Uterus (tissue), 4 donors: ENCODE data around the gene WNK1. TPM values are rescaled to one million over a fixed set of nuclear protein-coding genes. Genes with fewer than 3 reads are reported as not detected.

Source experiments
- DNase-seq, 2 donors: peaks; one replicate each; pipeline ENCODE4 v3.0.0-alpha.2; 2019 to 2020
- H3K27ac ChIP-seq, 2 donors: fragments of 200-600 bp; sonication (generic); 1 replicate in 1 of 2; 2 replicates in 1 of 2; pipeline ENCODE4 v1.5.1; 2016 to 2018
- H3K27me3 ChIP-seq, 2 donors: fragments of 200-600 bp; sonication (generic); one replicate each; pipeline ENCODE4 v1.5.1; 2018 to 2019; ENCODE audit warnings: control low read depth in 1 of 2
- H3K36me3 ChIP-seq, 2 donors: fragments of 200-600 bp; sonication (generic); one replicate each; pipeline ENCODE4 v1.5.1; 2019; ENCODE audit warnings: control low read depth in 1 of 2
- H3K4me1 ChIP-seq, 2 donors: fragments of 200-600 bp; sonication (generic); one replicate each; pipeline ENCODE4 v1.5.1; 2018 to 2019; ENCODE audit warnings: control low read depth in 1 of 2
- H3K4me3 ChIP-seq, 2 donors: fragments of 200-600 bp; sonication (generic); 1 replicate in 1 of 2; 2 replicates in 1 of 2; pipeline ENCODE4 v1.5.1; 2018 to 2019; ENCODE audit warnings: mild to moderate bottlenecking in 1 of 2
- H3K9me3 ChIP-seq, 2 donors: fragments of 200-600 bp; sonication (generic); one replicate each; pipeline ENCODE4 v1.5.1; 2019; ENCODE audit warnings: control low read depth in 1 of 2
- POLR2A ChIP-seq, 2 donors: fragments of 450-650 bp; IDR thresholded peaks; one replicate each; pipeline ENCODE4 v1.6.1; 2016; ENCODE audit warnings: antibody characterized with exemption in 2 of 2, mild to moderate bottlenecking in 1 of 2, moderate library complexity in 1 of 2
- intact Hi-C: fragments of 100-400 bp; cut with DNase I; formaldehyde crosslinking; loops from one replicate; pipeline ENCODE4 v1.15.1; 2023; ENCODE audit warnings: low total_unique reads
- total RNA-seq, 4 donors: library from RNA; depleted of rRNA in 3 of 4; stranded (reverse); fragments of >200 nt in 3 of 4; gene quantifications; one replicate each; pipeline versions ENCODE4 v1.1.0 to v1.2.4, GENCODE V29; 2014 to 2023
- TF ChIP-seq, protein P1 (sequence below), 4 experiments: fragments of 200-600 bp in 2 of 4; fragments of 450-650 bp in 2 of 4; sonication (generic) in 2 of 4; IDR thresholded peaks; one replicate each; pipeline ENCODE4 v1.5.1; 2016 to 2019; ENCODE audit warnings: antibody characterized with exemption in 4 of 4, mild to moderate bottlenecking in 2 of 4, moderate library complexity in 1 of 4
- donor health status: DM: yes; HTN: yes; CAD: no.

WNK1 gene
- total RNA-seq, 4 donors from 2014 or later: 57.1 to 208 (median 81.0) TPM

DNA sequence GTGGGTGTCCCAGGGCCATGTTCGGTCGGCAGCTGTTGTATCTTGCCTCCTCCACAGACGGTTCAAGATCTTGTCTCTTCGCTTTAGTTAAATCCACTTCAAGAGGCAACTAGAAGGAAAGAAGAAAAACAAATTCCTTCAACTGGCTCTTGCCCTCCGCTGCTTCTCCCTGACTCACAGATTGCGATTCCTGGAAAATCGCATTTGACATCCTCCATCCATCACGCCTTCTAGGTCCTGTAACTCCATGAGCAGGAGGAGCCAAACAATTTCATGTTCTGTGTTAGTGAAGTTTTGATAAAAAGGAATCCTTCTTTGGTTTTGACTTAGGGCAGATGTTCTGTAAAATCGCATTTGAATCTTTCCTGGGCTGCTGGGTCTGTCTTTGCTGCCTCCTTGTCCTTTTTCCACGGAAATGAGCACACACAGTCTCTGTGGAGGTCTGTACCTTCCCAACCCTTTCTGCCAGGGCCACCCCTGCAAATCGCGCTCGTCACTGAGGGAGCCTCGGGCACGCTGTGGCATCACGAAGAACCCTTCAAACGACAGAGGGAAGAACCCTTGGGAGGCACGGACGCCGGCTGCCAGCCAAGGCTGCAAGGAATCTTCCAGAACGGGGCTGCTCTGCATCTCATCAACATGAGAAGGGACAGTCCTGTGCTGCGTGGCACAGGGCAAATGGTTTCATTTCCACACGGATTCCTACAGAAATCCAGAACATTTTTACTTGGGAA is 164.5 kb downstream of the WNK1 start:
- TF ChIP-seq, protein P1, sequence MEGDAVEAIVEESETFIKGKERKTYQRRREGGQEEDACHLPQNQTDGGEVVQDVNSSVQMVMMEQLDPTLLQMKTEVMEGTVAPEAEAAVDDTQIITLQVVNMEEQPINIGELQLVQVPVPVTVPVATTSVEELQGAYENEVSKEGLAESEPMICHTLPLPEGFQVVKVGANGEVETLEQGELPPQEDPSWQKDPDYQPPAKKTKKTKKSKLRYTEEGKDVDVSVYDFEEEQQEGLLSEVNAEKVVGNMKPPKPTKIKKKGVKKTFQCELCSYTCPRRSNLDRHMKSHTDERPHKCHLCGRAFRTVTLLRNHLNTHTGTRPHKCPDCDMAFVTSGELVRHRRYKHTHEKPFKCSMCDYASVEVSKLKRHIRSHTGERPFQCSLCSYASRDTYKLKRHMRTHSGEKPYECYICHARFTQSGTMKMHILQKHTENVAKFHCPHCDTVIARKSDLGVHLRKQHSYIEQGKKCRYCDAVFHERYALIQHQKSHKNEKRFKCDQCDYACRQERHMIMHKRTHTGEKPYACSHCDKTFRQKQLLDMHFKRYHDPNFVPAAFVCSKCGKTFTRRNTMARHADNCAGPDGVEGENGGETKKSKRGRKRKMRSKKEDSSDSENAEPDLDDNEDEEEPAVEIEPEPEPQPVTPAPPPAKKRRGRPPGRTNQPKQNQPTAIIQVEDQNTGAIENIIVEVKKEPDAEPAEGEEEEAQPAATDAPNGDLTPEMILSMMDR (IDR thresholded peaks at IDR 0.05): no peak
- TF ChIP-seq POLR2A (IDR thresholded peaks at IDR 0.05): no peak
- Histone ChIP-seq H3K36me3 (no peaks in the 10 kb centered on the region), H3K9me3 (no peaks in the 10 kb centered on the region), H3K27ac (no peak overlapping the region), H3K4me1 (no peaks in the 10 kb centered on the region), H3K27me3 (no peaks in the 10 kb centered on the region), H3K4me3 (no peak overlapping the region)
- intact Hi-C loops: no loop called here
- DNase-seq: no peak

DNA sequence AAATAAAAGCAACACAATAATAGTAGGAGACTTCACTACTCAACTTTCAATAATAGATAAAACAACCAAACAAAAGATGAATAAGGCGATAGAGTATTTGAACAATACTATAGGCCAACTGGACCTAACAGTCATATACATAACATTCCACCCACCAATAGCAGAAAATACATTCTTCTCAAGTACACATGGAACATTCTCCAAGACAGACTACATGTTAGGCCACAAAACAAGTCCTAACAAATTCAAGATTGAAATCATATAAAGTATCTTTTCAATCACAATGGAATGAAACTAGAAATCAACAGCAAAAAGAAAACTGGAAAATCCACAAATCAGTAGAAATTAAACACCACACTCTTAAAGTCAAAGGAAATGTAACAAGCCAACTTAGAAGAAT is 168.3 kb downstream of the WNK1 start:
- intact Hi-C loops: no loop called here
- Histone ChIP-seq H3K4me1 (no peaks in the 10 kb centered on the region), H3K36me3 (no peaks in the 10 kb centered on the region), H3K4me3 (no peak overlapping the region), H3K27me3 (no peaks in the 10 kb centered on the region), H3K27ac (no peak overlapping the region), H3K9me3 (no peaks in the 10 kb centered on the region)
- TF ChIP-seq, protein P1 (IDR thresholded peaks at IDR 0.05): no peak
- no peak for TF ChIP-seq POLR2A (IDR thresholded peaks at IDR 0.05)
- no peak for DNase-seq

DNA sequence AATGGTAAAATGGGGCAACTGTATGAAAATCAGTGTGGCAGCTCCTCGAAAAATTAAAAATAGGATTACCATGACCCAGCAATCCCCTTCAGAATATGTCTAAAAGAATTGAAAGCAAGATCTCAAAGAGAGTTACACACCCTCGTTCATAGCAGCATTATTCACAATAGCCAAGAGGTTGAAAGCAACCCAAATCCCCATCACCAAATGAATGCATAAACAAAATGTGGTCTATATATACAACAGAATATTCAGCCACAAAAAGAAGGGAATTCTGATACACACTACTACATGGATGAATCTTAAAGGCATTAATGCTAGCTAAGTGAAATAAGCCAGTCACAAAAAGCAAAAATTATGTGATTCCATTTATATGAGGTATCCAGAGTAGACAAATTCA is 169.9 kb downstream of the WNK1 start:
- Histone ChIP-seq H3K27me3 (no peaks in the 10 kb centered on the region), H3K27ac (no peak overlapping the region), H3K4me1 (no peaks in the 10 kb centered on the region), H3K36me3 (no peaks in the 10 kb centered on the region), H3K9me3 (no peaks in the 10 kb centered on the region), H3K4me3 (no peak overlapping the region)
- no peak for DNase-seq
- intact Hi-C loops: no loop called here
- TF ChIP-seq, protein P1 (IDR thresholded peaks at IDR 0.05): no peak
- TF ChIP-seq POLR2A (IDR thresholded peaks at IDR 0.05): no peak

DNA sequence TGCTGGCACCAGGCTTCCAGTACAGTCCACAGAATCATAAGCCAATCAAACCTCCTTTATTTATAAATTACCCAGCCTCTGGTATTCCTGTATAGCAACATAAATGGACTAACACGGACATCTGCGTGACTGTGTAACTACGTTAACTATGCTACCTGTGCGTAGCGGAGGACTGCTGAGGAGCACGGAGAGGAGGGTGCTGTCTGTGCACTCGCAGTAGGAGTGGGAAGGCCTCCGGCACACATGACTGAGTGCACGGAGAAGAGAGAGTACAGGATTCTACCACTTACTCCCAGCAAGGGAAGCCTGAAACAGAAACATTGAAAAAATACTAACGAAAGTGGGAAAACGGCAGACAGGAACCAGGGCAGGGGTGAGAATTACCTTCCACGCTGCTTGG is 174.3 kb downstream of the WNK1 start:
- no peaks in the 10 kb centered on the region for H3K27me3 ChIP-seq
- DNase-seq: no peak
- intact Hi-C loops: no loop called here
- H3K9me3 ChIP-seq: no peaks in the 10 kb centered on the region
- no peak for TF ChIP-seq POLR2A (IDR thresholded peaks at IDR 0.05)
- TF ChIP-seq, protein P1 (IDR thresholded peaks at IDR 0.05): no peak
- no peak overlapping the region for H3K27ac ChIP-seq
- no peak overlapping the region for H3K4me3 ChIP-seq
- no peaks in the 10 kb centered on the region for H3K4me1 ChIP-seq
- no peaks in the 10 kb centered on the region for H3K36me3 ChIP-seq

DNA sequence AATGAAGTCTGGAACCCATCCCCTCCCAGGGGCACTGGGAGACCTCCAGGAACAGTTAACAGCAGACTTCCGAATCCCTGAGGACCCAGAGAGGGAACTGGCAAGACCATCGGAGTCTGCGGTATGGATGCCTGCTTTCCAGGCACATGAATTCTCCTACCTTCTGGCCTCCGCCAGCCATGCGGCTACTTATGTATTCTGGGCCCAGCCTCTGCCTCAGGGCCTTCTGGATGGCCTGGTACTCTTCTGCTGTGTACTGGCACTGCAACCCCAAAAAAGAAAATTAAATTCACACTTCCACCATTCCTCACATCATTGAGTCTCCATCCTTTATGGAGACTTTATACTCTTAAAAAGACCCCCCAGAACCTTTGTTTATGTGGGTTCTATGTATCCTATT is 178.7 kb downstream of the WNK1 start:
- no peak for TF ChIP-seq POLR2A (IDR thresholded peaks at IDR 0.05)
- TF ChIP-seq, protein P1 (IDR thresholded peaks at IDR 0.05): no peak
- Histone ChIP-seq H3K36me3 (no peaks in the 10 kb centered on the region), H3K27ac (no peak overlapping the region), H3K9me3 (no peaks in the 10 kb centered on the region), H3K27me3 (no peaks in the 10 kb centered on the region), H3K4me1 (no peaks in the 10 kb centered on the region), H3K4me3 (no peak overlapping the region)
- DNase-seq: no peak
- intact Hi-C loops: no loop called here
